Progenitor cell of endocrine pancreas (in vitro differentiated cells): ENCODE measurements around the gene PFDN2. TPM values are rescaled to one million over a fixed set of nuclear protein-coding genes. Genes with fewer than 3 reads are reported as not detected.
A peak's percentile ranks its signal among the peaks of the same experiment; 100 is the strongest.

Experiments
- DNase-seq: peaks from one replicate; pipeline ENCODE4 v3.0.0; 2021; ENCODE audit warnings: low spot score; ENCODE audit not compliant: unreplicated experiment
- H3K27ac Mint-ChIP-seq: 2 replicates; pipeline ENCODE4 v1.8.0; 2021; ENCODE audit warnings: mild to moderate bottlenecking, moderate library complexity, mixed read lengths
- H3K27me3 Mint-ChIP-seq: 2 replicates; pipeline ENCODE4 v1.8.0; 2021; ENCODE audit warnings: mixed read lengths
- H3K36me3 Mint-ChIP-seq: 2 replicates; pipeline ENCODE4 v1.8.0; 2022; ENCODE audit warnings: mixed read lengths; ENCODE audit not compliant: insufficient read depth
- H3K4me1 Mint-ChIP-seq: 2 replicates; pipeline ENCODE4 v1.8.0; 2021; ENCODE audit warnings: low read depth, mixed read lengths
- H3K4me3 Mint-ChIP-seq: 2 replicates; pipeline ENCODE4 v1.8.0; 2021; ENCODE audit warnings: low read depth, mild to moderate bottlenecking, moderate library complexity, mixed read lengths
- H3K9me3 Mint-ChIP-seq: 2 replicates; pipeline ENCODE4 v1.8.0; 2021; ENCODE audit warnings: low read depth, mixed read lengths
- CTCF ChIP-seq: fragments of 200-600 bp; sonication (generic); IDR thresholded peaks from one replicate; pipeline ENCODE4 v1.5.0; 2021; ENCODE audit warnings: antibody characterized with exemption, mild to moderate bottlenecking; ENCODE audit not compliant: unreplicated experiment
- total RNA-seq: library from RNA; stranded (reverse); gene quantifications from 2 replicates; pipeline ENCODE4 v1.2.1, GENCODE V29; 2021

PFDN2 gene
- total RNA-seq, 1 donor from 2014 or later = 54.8 TPM

GRCh38 chr1:161091796-161092507 is 25.9 kb downstream of the PFDN2 start:
- Mint-ChIP-seq H3K4me1 (peaks cover 4% of the 10 kb centered on the region), H3K27ac (no peak overlapping the region)

GRCh38 chr1:161091093-161091492 is 26.7 kb downstream of the PFDN2 start:
- no peaks in the 10 kb centered on the region for H3K9me3 Mint-ChIP-seq
- H3K27me3 Mint-ChIP-seq = peaks cover 6% of the 10 kb centered on the region
- H3K36me3 Mint-ChIP-seq = no peaks in the 10 kb centered on the region
- H3K4me1 Mint-ChIP-seq = peaks cover 8% of the 10 kb centered on the region
- DNase-seq = no peak
- TF ChIP-seq CTCF = no peak
- no peak overlapping the region for H3K4me3 Mint-ChIP-seq
- no peak overlapping the region for H3K27ac Mint-ChIP-seq

More at GRCh38 chr1:161091796-161092507, 25.9 kb downstream of the PFDN2 start:
- Mint-ChIP-seq H3K27me3 (peaks cover 9% of the 10 kb centered on the region), H3K4me3 (no peak overlapping the region), H3K36me3 (no peaks in the 10 kb centered on the region), H3K9me3 (no peaks in the 10 kb centered on the region)
- no peak for DNase-seq
- TF ChIP-seq CTCF = no peak

GRCh38 chr1:161090617-161091016 is 27.2 kb downstream of the PFDN2 start:
- Mint-ChIP-seq H3K4me3 (no peak overlapping the region), H3K9me3 (no peaks in the 10 kb centered on the region), H3K4me1 (peaks cover 11% of the 10 kb centered on the region), H3K27ac (peak overlapping the region; percentile 40), H3K27me3 (peaks cover 6% of the 10 kb centered on the region), H3K36me3 (no peaks in the 10 kb centered on the region)
- TF ChIP-seq CTCF = no peak
- no peak for DNase-seq

- no peak for DNase-seq
These were observed 27.9 kb downstream of the PFDN2 start for GRCh38 chr1:161089938-161090337.

More at GRCh38 chr1:161089938-161090337, 27.9 kb downstream of the PFDN2 start:
- H3K4me1 Mint-ChIP-seq = peaks cover 14% of the 10 kb centered on the region
- no peak overlapping the region for H3K27ac Mint-ChIP-seq
- peaks cover 3% of the 10 kb centered on the region for H3K27me3 Mint-ChIP-seq
- H3K4me3 Mint-ChIP-seq = no peak overlapping the region
- no peaks in the 10 kb centered on the region for H3K36me3 Mint-ChIP-seq
- no peaks in the 10 kb centered on the region for H3K9me3 Mint-ChIP-seq
- no peak for TF ChIP-seq CTCF
